HL-60 (cell line): Measurements from ENCODE around the gene CEBPZOS.

Experiments
- GABPA ChIP-seq: IDR thresholded peaks from 2 replicates; pipeline ENCODE4 v1.6.1; 2012; ENCODE audit warnings: low read depth
- POLR2AphosphoS5 ChIP-seq: IDR thresholded peaks from 2 replicates; pipeline ENCODE4 v1.6.1; 2012; ENCODE audit warnings: low read depth
- SPI1 ChIP-seq: IDR thresholded peaks from 2 replicates; pipeline ENCODE4 v1.6.1; 2012; ENCODE audit warnings: low read depth, mild to moderate bottlenecking, borderline replicate concordance
- TF ChIP-seq, protein P1 (sequence below): IDR thresholded peaks from one replicate; pipeline ENCODE4 v1.5.1; 2011; ENCODE audit warnings: low read length, control low read depth, inconsistent platforms; ENCODE audit not compliant: insufficient read depth
- TF ChIP-seq, protein P2 (sequence below): IDR thresholded peaks from 2 replicates; pipeline ENCODE4 v1.6.1; 2012; ENCODE audit warnings: low read depth; ENCODE audit not compliant: insufficient replicate concordance

DNA sequence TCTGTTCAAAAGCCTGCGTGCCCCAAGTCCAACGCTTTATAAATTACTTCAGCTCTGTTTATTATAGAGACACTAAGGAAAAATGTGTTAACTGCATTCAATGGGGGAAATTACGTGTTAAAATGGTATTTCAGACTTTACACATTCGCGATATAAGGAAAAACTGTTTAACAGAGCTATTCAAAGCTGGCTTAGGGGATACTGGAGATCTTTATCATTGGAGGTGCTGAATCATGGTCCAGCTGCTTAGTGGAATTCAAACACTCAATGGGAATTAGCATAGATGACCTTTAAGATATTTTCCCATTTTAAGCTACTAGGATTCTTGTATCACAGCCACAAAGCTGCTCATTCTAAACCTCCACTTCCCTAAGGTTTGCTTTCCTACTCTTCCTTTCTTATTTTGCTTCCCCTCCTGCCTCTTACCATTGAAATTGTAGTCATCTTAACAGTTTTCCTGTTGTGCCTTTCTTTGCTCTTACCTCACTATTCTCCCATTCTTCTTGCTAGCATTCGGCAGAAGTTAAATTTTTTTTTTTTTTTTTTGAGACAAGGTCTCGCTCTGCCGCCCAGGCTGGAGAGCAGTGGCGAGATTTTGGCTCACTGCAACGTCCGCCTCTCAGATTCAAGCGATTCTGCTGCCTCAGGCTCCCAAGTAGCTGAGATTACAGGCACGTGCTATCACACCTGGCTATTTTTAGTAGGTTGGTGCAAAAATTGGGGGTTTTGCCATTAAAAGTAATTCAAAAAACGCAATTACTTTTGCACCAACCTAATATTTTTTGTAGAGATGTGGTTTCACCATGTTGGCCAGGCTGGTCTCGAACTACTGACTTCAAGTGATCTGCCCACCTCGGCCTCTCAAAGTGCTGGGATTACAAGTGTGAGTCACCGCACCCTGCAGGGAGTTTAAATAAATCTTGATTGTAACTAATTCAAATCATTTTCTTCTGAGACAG is 14.3 kb upstream of the CEBPZOS start:
- TF ChIP-seq, protein P1, sequence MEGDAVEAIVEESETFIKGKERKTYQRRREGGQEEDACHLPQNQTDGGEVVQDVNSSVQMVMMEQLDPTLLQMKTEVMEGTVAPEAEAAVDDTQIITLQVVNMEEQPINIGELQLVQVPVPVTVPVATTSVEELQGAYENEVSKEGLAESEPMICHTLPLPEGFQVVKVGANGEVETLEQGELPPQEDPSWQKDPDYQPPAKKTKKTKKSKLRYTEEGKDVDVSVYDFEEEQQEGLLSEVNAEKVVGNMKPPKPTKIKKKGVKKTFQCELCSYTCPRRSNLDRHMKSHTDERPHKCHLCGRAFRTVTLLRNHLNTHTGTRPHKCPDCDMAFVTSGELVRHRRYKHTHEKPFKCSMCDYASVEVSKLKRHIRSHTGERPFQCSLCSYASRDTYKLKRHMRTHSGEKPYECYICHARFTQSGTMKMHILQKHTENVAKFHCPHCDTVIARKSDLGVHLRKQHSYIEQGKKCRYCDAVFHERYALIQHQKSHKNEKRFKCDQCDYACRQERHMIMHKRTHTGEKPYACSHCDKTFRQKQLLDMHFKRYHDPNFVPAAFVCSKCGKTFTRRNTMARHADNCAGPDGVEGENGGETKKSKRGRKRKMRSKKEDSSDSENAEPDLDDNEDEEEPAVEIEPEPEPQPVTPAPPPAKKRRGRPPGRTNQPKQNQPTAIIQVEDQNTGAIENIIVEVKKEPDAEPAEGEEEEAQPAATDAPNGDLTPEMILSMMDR = no peak
- TF ChIP-seq POLR2AphosphoS5 = no peak
- TF ChIP-seq GABPA = no peak
- TF ChIP-seq, protein P2, sequence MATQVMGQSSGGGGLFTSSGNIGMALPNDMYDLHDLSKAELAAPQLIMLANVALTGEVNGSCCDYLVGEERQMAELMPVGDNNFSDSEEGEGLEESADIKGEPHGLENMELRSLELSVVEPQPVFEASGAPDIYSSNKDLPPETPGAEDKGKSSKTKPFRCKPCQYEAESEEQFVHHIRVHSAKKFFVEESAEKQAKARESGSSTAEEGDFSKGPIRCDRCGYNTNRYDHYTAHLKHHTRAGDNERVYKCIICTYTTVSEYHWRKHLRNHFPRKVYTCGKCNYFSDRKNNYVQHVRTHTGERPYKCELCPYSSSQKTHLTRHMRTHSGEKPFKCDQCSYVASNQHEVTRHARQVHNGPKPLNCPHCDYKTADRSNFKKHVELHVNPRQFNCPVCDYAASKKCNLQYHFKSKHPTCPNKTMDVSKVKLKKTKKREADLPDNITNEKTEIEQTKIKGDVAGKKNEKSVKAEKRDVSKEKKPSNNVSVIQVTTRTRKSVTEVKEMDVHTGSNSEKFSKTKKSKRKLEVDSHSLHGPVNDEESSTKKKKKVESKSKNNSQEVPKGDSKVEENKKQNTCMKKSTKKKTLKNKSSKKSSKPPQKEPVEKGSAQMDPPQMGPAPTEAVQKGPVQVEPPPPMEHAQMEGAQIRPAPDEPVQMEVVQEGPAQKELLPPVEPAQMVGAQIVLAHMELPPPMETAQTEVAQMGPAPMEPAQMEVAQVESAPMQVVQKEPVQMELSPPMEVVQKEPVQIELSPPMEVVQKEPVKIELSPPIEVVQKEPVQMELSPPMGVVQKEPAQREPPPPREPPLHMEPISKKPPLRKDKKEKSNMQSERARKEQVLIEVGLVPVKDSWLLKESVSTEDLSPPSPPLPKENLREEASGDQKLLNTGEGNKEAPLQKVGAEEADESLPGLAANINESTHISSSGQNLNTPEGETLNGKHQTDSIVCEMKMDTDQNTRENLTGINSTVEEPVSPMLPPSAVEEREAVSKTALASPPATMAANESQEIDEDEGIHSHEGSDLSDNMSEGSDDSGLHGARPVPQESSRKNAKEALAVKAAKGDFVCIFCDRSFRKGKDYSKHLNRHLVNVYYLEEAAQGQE = no peak
- no peak for TF ChIP-seq SPI1
